Fibroblast of lung (primary cell): ENCODE results near the gene SCN1A.

Experiments
- CTCF ChIP-seq, 2 donors: IDR thresholded peaks in 1 of 2; conservative IDR thresholded peaks in 1 of 2; 1 replicate in 1 of 2; 2 replicates in 1 of 2; pipeline ENCODE4 v1.5.1; 2011 to 2012; ENCODE audit warnings: low read length in 2 of 2, control low read depth in 1 of 2, inconsistent platforms in 1 of 2, low read depth in 1 of 2, mild to moderate bottlenecking in 1 of 2
- EZH2 ChIP-seq: IDR thresholded peaks from 2 replicates; pipeline ENCODE4 v1.5.1; 2012; ENCODE audit warnings: low read length, control low read depth, mild to moderate bottlenecking; ENCODE audit errors: missing control alignments

- TF ChIP-seq CTCF (conservative IDR thresholded peaks at IDR 0.05 in 1 of 2, IDR thresholded peaks at IDR 0.05 in 1 of 2; ENCODE audit: low read depth in 1 of 2, low read length in 2 of 2): no peak
- TF ChIP-seq EZH2: no peak
Measured at GRCh38 chr2:166138144-166138543, 10.3 kb upstream of the SCN1A start.
